ENCODE results near the gene GNGT2.

DNA sequence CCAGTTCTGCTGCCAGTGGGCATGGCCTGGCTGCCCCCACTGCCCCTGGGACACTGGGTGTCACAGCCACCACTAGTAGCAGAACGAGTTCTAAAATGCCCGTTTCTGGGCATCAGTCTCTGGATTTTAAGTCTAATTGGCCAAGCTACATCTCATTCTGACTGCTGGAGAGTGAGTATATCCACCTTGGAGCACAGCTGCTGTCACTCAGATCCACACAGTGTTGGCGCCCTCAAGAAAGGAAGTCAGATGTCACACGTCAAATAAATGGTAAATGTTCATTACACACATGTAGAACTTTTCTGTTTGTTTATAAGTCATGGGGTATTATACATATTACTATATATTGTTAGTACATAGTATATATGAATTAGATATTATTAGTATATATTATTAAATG lies 19.4 kb downstream of the GNGT2 start:
- TF ChIP-seq, protein P1, sequence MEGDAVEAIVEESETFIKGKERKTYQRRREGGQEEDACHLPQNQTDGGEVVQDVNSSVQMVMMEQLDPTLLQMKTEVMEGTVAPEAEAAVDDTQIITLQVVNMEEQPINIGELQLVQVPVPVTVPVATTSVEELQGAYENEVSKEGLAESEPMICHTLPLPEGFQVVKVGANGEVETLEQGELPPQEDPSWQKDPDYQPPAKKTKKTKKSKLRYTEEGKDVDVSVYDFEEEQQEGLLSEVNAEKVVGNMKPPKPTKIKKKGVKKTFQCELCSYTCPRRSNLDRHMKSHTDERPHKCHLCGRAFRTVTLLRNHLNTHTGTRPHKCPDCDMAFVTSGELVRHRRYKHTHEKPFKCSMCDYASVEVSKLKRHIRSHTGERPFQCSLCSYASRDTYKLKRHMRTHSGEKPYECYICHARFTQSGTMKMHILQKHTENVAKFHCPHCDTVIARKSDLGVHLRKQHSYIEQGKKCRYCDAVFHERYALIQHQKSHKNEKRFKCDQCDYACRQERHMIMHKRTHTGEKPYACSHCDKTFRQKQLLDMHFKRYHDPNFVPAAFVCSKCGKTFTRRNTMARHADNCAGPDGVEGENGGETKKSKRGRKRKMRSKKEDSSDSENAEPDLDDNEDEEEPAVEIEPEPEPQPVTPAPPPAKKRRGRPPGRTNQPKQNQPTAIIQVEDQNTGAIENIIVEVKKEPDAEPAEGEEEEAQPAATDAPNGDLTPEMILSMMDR (IDR thresholded peaks at IDR 0.05), result no peak
- TF ChIP-seq ZFX (IDR thresholded peaks at IDR 0.05; ENCODE audit: borderline replicate concordance), result no peak

Data from 22Rv1 (cell line).